ENCODE data around the gene CYTH1.

- no peak for TF ChIP-seq POLR2AphosphoS5 (IDR thresholded peaks at IDR 0.05; ENCODE audit: low read depth, low read length)
- no peak for TF ChIP-seq CTCF (IDR thresholded peaks at IDR 0.05)
Measured at GRCh38 chr17:78780335-78780734, 1.7 kb downstream of the CYTH1 start.
